ENCODE measurements around the gene WDR5. TPM values are rescaled to one million over a fixed set of nuclear protein-coding genes. Genes with fewer than 3 reads are reported as not detected.

The WDR5 gene
- total and polyA plus RNA-seq, 2 experiments from 2014 or later = 19.8 to 20.2 TPM

DNA sequence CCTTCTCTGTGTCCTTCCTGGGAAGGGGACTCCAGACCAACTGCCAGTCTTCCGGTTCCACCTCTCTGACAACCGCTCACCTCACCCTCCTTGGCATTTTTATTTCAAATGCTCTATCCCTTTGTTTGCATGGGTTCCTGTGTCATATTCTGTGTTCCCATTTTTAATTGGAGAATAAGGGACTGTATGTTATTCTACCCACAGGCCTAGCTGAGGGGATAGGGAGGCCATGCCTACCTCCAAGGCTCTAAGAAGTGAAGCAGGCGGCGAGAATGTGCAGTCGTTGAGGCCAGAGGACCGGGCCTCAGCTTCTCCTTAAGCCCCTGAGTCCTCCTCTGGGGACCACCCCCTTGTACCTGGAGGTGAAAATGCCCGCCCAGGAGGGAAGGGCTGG, 936 bp upstream of the WDR5 start:
- H3K27ac ChIP-seq = peak overlapping the region; percentile 90
- no peaks in the 10 kb centered on the region for H3K36me3 ChIP-seq (replicated peaks; ENCODE audit: insufficient read depth, low read depth)
- WGBS (ENCODE audit: low lambda C conversion rate, missing lambda C conversion rate) = 17% methylated on average over 7 of the region's 7 CpGs
- peaks cover 22% of the 10 kb centered on the region for H4K20me1 ChIP-seq (ENCODE audit: insufficient read depth, poor library complexity, severe bottlenecking)
- peaks cover 46% of the 10 kb centered on the region for H3K4me1 ChIP-seq (ENCODE audit: insufficient read depth)
- no peaks in the 10 kb centered on the region for H3K9me2 ChIP-seq (replicated peaks; ENCODE audit: insufficient read depth)
- H3K4me3 ChIP-seq = peak overlapping the region; percentile 100
- H3K4me2 ChIP-seq = peak overlapping the region; percentile 98
- TF ChIP-seq, protein P1, sequence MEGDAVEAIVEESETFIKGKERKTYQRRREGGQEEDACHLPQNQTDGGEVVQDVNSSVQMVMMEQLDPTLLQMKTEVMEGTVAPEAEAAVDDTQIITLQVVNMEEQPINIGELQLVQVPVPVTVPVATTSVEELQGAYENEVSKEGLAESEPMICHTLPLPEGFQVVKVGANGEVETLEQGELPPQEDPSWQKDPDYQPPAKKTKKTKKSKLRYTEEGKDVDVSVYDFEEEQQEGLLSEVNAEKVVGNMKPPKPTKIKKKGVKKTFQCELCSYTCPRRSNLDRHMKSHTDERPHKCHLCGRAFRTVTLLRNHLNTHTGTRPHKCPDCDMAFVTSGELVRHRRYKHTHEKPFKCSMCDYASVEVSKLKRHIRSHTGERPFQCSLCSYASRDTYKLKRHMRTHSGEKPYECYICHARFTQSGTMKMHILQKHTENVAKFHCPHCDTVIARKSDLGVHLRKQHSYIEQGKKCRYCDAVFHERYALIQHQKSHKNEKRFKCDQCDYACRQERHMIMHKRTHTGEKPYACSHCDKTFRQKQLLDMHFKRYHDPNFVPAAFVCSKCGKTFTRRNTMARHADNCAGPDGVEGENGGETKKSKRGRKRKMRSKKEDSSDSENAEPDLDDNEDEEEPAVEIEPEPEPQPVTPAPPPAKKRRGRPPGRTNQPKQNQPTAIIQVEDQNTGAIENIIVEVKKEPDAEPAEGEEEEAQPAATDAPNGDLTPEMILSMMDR (IDR thresholded peaks at IDR 0.05; ENCODE audit: poor library complexity) = no peak
- TF ChIP-seq EZH2 (IDR thresholded peaks at IDR 0.05; ENCODE audit: borderline replicate concordance) = no peak
- no peak for TF ChIP-seq EZH2phosphoT487 (IDR thresholded peaks at IDR 0.05; ENCODE audit: low read depth, severe bottlenecking, unreplicated experiment)
- DNase-seq (ENCODE audit: low spot score) = no peak
- no peaks in the 10 kb centered on the region for H3K27me3 ChIP-seq
- peak overlapping the region; percentile 98 for H2AFZ ChIP-seq
- peaks cover 41% of the 10 kb centered on the region for H3K79me2 ChIP-seq
- H3K9me3 ChIP-seq (ENCODE audit: low read depth) = no peaks in the 10 kb centered on the region

- peak overlapping the region; percentile 85 for H3K27ac ChIP-seq
Observed at GRCh38 chr9:134136118-134136995, 475 bp downstream of the WDR5 start.

DNA sequence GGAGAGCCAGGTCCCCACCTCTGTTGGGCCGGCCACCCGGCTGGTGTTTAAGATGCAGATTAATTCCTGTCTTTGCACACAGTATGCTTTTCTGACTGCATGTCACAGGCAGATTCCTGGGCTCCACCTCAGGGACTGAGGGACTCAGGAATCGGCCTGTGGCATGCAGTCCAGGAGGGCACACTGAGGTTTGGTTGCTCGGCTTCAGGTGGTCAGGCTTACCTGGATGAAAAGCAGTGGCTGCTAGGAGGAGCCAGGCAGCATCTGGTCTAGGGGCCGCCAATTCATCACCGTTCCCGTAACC, 1.1 kb downstream of the WDR5 start:
- Histone ChIP-seq H3K79me2 (peaks cover 53% of the 10 kb centered on the region), H3K9me2 (replicated peaks; ENCODE audit: insufficient read depth) (no peaks in the 10 kb centered on the region), H3K27me3 (no peaks in the 10 kb centered on the region), H3K36me3 (replicated peaks; ENCODE audit: insufficient read depth, low read depth) (no peaks in the 10 kb centered on the region), H3K4me1 (ENCODE audit: insufficient read depth) (peaks cover 37% of the 10 kb centered on the region), H2AFZ (peak overlapping the region; percentile 31), H3K4me2 (peak overlapping the region; percentile 99), H4K20me1 (ENCODE audit: insufficient read depth, poor library complexity, severe bottlenecking) (peaks cover 22% of the 10 kb centered on the region), H3K4me3 (peak overlapping the region; percentile 85), H3K27ac (peak overlapping the region; percentile 85), H3K9me3 (ENCODE audit: low read depth) (no peaks in the 10 kb centered on the region)
- WGBS (ENCODE audit: low lambda C conversion rate, missing lambda C conversion rate) = 40% methylated on average over 7 of the region's 7 CpGs
- DNase-seq (ENCODE audit: low spot score) = no peak
- TF ChIP-seq EZH2phosphoT487 (IDR thresholded peaks at IDR 0.05; ENCODE audit: low read depth, severe bottlenecking, unreplicated experiment) (no peak), EZH2 (IDR thresholded peaks at IDR 0.05; ENCODE audit: borderline replicate concordance) (no peak)
- TF ChIP-seq, protein P1 (IDR thresholded peaks at IDR 0.05; ENCODE audit: poor library complexity) = no peak

More at GRCh38 chr9:134136118-134136995, 475 bp downstream of the WDR5 start:
- H2AFZ ChIP-seq = peak overlapping the region; percentile 31
- H3K9me2 ChIP-seq (replicated peaks; ENCODE audit: insufficient read depth) = no peaks in the 10 kb centered on the region
- H4K20me1 ChIP-seq (ENCODE audit: insufficient read depth, poor library complexity, severe bottlenecking) = peaks cover 22% of the 10 kb centered on the region
- 2% methylated on average over 37 of the region's 93 CpGs for WGBS (ENCODE audit: low lambda C conversion rate, missing lambda C conversion rate)
- no peak for TF ChIP-seq EZH2 (IDR thresholded peaks at IDR 0.05; ENCODE audit: borderline replicate concordance)
- TF ChIP-seq, protein P1 (IDR thresholded peaks at IDR 0.05; ENCODE audit: poor library complexity) = no peak
- no peak for TF ChIP-seq EZH2phosphoT487 (IDR thresholded peaks at IDR 0.05; ENCODE audit: low read depth, severe bottlenecking, unreplicated experiment)
- peaks cover 50% of the 10 kb centered on the region for H3K79me2 ChIP-seq
- H3K36me3 ChIP-seq (replicated peaks; ENCODE audit: insufficient read depth, low read depth) = no peaks in the 10 kb centered on the region
- H3K4me2 ChIP-seq = peak overlapping the region; percentile 99
- no peaks in the 10 kb centered on the region for H3K9me3 ChIP-seq (ENCODE audit: low read depth)
- DNase-seq (ENCODE audit: low spot score) = peak; percentile 56
- H3K27me3 ChIP-seq = no peaks in the 10 kb centered on the region
- peaks cover 37% of the 10 kb centered on the region for H3K4me1 ChIP-seq (ENCODE audit: insufficient read depth)
- H3K4me3 ChIP-seq = peak overlapping the region; percentile 85

Measured in hepatocyte (in vitro differentiated cells).